Measurements from ENCODE around the gene MKRN2.
A peak's percentile ranks its signal among the peaks of the same experiment; 100 is the strongest.

Gene MKRN2

GRCh38 chr3:12557473-12558100, 700 bp downstream of the MKRN2 start:
- peak; percentile 69 for DNase-seq

- no peak for DNase-seq
Observed at GRCh38 chr3:12558706-12559105, 1.8 kb downstream of the MKRN2 start.

DNA sequence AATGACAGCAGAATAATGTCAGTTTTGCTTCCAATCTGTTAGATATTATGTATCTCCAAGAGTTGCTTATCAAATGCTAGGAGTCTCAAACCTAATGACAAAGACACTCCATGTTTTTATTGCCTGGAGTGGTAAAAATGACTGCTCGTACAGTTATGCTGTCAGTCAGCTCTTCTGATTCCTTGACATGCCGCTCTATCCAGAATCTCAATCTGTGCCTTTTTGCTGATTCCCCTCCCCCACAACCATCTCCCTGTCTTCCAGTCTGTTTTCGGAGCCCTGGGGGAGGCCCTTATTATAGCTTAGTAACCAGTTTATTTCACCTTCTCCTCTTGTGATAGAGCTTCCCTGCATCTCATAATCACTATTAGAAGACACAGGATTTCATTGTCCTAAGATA, 2.6 kb downstream of the MKRN2 start:
- DNase-seq: no peak

DNA sequence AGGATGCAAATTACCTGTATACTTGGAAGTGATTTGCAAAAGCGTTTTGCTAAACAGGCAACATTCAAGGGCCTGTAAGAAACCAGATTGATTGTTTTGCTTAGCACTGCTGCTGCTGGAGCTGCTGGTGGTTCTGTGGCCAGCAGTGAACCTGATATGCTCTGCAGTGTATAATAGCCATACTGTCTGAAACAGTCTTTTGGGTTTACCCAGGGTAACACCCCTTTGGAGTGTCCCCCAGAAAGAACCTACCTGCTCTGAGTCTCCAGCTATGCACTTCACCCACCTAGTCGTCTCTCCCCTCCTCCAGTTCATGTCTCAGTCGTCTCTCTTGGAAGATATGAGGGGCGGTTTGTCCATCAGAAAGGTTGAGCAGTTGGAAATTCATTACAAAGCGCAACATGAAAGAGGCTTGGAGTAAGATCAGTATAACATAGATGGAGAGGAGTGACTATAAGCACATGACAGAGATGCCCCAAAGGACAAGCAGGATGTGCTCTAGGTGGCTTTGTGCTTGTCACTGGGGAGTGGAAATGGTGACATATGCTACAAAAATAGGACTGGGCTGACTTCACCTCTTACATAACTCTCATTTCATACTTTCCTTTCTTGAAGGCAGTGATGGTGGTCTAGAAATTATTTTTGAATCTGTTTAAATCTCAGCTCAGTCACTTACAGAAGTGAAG, 3.8 kb downstream of the MKRN2 start:
- DNase-seq: no peak

- no peak for DNase-seq
Observed at GRCh38 chr3:12561397-12561796, 4.5 kb downstream of the MKRN2 start.

GRCh38 chr3:12562451-12562850, 5.6 kb downstream of the MKRN2 start:
- DNase-seq: no peak

GRCh38 chr3:12566976-12567375, 10.1 kb downstream of the MKRN2 start:
- DNase-seq: no peak

- DNase-seq: no peak
Observed at GRCh38 chr3:12568747-12569146, 11.9 kb downstream of the MKRN2 start.

DNA sequence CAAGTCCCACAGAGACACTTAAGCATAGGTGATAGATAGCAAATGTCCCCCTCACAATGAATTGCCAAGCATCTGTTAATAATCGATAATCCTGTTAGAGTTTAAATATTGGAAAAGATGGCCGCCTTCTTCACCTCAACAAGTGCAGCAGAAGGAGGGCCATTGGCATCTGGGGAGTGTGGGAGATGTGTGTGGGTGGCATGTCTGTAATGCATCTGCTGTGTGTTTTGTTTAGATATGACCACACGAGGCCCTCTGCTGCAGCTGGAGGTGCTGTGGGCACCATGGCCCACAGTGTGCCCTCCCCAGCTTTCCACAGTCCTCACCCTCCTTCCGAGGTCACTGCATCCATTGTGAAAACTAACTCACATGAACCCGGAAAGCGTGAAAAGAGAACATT, 12.9 kb downstream of the MKRN2 start:
- DNase-seq: no peak

DNA sequence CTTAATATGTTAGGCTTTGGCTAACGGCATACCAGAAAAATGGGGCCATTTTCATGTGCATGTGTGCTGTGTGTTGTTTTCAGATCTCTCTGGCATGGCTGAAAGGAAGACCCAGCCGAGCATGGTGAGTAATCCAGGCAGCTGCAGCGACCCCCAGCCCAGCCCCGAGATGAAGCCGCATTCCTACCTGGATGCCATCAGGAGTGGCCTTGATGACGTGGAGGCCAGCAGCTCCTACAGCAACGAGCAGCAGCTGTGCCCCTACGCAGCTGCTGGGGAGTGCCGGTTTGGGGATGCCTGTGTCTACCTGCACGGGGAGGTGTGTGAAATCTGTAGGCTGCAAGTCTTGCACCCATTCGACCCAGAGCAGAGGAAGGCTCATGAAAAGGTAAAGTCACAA, 15.1 kb downstream of the MKRN2 start:
- no peak for DNase-seq

GRCh38 chr3:12574131-12574530, 17.2 kb downstream of the MKRN2 start:
- no peak for DNase-seq

DNA sequence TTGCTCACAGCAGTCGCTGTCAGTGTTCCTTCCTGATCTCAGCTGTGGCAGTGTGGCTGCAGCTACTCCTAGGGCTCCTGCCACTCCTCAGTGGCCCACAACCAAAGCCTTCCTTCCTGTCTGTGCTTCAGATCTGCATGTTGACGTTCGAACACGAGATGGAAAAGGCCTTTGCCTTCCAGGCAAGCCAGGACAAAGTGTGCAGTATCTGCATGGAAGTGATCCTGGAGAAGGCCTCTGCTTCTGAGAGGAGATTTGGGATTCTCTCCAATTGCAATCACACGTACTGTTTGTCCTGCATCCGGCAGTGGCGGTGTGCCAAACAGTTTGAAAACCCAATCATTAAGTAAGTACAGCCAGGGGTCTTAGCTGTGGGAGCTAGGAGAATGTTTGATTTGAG, 17.8 kb downstream of the MKRN2 start:
- DNase-seq: no peak

GRCh38 chr3:12577379-12577778, 20.5 kb downstream of the MKRN2 start:
- no peak for DNase-seq

DNA sequence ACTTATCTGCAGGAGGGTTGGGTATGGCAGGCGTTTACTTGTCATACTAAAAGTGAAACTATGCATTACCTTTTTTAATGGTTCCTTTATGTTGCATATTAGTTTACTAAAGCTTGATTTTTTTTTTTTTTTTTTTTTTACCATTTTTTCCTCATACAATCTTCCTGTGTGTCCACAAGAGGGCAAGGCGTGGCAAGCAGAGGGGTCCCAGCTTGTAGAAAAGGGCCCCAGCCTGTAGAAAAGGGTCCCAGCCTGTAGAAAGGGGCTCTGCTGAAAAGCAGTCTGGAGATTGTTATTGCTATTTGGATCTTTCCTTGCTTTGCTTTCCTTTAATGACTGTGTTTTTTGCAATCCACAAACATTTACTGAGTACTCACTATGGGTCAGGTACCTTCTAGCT, 21.9 kb downstream of the MKRN2 start:
- DNase-seq: no peak

GRCh38 chr3:12579456-12579855, 22.6 kb downstream of the MKRN2 start:
- DNase-seq: no peak

DNA sequence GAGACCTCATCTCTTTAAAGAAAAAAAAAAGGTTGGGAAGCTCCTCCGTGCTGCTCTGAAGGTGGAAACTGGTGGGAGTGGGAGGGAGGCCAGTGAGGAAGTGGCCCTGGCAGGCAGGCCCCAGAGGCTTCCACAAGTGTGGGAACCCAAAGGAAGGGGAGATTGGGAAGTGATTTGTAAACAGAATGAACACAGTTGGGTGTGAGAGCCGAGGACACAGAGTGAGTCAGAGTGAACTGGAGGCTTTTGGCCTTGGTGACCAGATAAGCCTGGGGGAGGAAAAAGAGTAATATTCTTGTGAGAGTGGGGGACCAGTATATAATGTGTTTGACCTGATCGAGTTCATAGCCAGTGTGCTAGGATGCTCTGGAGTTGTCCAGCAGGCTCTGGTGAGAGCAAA, 23.0 kb downstream of the MKRN2 start:
- DNase-seq: no peak

DNA sequence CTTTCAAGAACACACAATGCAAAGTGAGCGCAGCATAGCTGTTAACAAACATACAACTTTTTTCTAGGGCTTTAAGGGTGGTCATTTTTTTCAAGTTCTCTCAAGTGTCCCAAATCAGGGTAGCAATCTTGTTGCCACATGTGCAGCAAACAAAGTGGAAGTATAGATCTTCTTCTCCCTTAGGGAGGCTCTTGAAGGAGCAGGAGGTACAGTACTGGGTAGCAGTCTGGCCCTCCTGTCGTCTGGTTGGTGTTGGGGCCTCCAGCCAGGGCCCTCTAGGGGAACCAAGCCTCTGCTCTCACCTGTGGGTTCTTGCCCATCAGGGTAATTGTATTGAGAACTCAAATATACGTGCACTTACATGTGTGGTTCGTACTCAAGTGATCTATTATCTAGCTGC, 25.8 kb downstream of the MKRN2 start:
- DNase-seq: no peak

- DNase-seq: no peak
Observed at GRCh38 chr3:12583280-12583679, 26.4 kb downstream of the MKRN2 start.

DNA sequence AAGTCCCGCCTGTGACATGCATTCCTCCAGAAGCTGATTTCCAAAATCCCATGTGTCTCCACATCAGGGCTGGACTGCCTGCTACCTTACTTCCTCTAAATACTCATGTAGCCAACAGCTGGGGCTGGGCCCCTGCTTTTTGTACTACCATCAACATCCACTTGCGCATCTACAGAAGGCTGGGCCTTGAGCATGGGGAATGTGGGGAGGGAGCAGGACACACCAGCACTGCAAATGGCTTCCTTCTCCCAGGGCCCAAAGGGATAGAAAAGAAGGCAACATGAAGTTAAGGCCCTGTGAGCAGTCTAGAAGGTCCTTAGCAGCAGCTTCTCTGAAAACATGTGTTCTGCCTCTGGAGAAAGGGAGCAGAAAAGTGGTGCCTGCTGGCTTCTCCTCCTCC, 27.2 kb downstream of the MKRN2 start:
- no peak for DNase-seq

DNA sequence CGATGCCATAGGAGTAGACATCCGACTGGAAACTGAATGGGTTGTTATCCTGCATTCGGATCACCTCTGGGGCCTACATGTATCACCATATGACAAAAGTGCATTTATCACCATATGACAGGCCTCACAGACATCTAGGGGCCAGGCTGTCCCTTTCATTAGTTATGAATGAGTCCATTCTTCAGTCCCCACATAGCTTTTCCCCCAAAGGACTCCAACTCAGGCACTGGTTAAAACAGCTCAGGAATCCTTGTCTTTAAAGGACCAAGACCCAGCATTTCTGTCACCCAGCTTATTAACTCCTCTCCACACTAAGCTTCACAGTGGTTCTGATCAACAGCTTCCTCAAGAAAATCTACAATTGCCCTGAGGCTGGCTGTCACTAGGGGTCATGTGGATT, 28.3 kb downstream of the MKRN2 start:
- DNase-seq: no peak

- no peak for DNase-seq
Observed at GRCh38 chr3:12585970-12586369, 29.1 kb downstream of the MKRN2 start.

GRCh38 chr3:12586403-12586802, 29.5 kb downstream of the MKRN2 start:
- no peak for DNase-seq

DNA sequence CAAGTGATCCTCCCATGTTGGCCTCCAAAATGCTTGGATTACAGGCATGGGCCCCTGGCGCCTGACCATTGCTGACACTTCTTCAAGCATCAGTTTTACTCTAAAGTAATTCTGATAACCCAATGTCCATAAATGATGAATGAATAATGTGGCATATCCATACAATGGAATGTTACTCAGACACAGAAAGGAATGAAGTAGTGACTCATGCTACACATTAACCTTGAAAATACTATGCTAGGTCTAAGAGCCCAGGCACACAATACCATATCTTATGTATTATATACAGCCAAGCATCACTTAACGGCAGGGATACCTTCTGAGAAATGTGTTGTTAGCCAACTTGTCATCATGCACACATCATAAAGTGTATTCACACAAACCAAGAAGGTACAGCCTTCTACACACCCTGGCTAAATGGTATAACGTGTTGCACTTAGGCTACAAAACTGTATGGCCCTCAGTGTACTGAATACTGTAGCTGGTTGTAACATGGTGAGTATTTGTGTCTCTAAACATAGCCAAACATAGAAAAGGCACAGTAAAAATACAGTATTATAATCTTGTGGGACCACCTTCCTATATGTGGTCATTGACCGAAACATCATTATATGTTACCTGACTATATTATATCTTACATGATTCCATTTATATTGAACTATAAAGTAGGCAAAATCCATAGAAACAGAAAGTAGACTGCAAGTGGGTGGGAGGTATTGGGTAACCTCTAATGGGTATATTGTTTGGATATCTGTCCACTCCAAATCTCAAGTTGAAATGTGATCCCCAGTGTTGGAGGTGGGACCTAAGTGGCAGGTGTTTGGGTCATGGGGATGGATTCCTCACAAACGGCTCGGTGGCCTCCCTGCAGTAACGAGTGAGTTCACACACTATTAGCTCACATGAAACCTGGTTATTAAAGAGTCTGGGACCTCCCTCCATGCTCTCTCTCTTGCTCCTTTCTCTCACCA, 31.4 kb downstream of the MKRN2 start:
- no peak for DNase-seq

DNA sequence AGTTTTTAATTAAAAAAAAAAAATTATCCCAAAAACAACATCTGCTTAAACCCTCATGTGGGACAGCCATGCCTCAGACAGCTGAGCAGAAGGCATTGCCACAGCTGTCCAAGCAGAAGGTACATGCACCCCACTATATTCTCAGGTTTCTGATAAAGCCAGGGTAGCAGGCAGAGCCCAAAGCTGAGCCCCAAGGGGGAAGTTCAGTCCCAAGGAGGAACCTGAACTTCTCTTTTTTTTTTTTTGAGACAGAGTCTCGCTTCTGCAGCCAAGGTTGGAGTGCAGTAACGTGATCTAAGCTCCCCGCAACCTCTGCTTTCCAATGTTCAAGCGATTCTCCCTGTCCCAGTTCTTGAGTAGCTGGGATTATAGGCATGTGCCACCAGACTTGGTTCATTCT, 33.2 kb downstream of the MKRN2 start:
- DNase-seq: peak; percentile 24

Measured in hematopoietic multipotent progenitor cell treated with erythropoietin and hydrocortisone succinate and interleukin-3 and kit ligand, for 6 days (in vitro differentiated cells).